ENCODE data around the gene BPIFB1.

DNA sequence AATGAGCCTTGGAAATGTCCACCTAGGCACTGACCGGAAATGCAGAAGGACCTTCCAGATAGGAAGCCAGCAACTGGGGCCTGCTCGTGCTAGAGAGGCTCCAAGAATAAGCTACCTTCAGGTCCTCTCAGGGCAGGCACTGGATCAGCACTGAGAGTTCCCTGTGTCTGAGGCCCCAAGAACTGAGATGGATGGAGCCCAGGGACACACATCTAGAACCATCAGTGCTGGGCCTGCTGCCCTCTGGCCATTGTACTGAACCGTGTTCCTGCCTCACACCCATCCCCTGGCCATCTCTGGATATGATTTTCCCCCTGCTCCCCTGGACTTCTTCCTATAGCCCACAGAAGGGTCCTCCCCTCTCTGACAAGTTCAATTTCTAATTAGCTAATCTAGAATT, 36.9 kb upstream of the BPIFB1 start:
- TF ChIP-seq NFIC (IDR thresholded peaks at IDR 0.05; ENCODE audit: low read depth, low read length): no peak
- TF ChIP-seq IRF4 (IDR thresholded peaks at IDR 0.05; ENCODE audit: low read depth, low read length): no peak
- TF ChIP-seq SIN3A (IDR thresholded peaks at IDR 0.05; ENCODE audit: low read depth, low read length): no peak
- TF ChIP-seq CTCF (IDR thresholded peaks at IDR 0.05 in 2 of 3, conservative IDR thresholded peaks at IDR 0.05 in 1 of 3; ENCODE audit: control insufficient read depth in 2 of 3, extremely low read depth in 1 of 3, insufficient read depth in 1 of 3, low read depth in 3 of 3, low read length in 3 of 3): no peak
- no peak for TF ChIP-seq E2F8 (IDR thresholded peaks at IDR 0.05; ENCODE audit: low read depth, partially characterized antibody)
- TF ChIP-seq SREBF2 (IDR thresholded peaks at IDR 0.05; ENCODE audit: low read length): no peak
- no peak for TF ChIP-seq KDM1A (IDR thresholded peaks at IDR 0.05; ENCODE audit: borderline replicate concordance)
- TF ChIP-seq PBX3 (IDR thresholded peaks at IDR 0.05; ENCODE audit: insufficient replicate concordance, low read depth, low read length): no peak
- no peak for TF ChIP-seq IKZF1 (conservative IDR thresholded peaks at IDR 0.05)
- TF ChIP-seq TCF3 (IDR thresholded peaks at IDR 0.05; ENCODE audit: borderline replicate concordance, insufficient read depth, low read depth, low read length): no peak
